DND-41 (cell line): ENCODE data around the gene AQP2.

ENCODE experiments used
- CTCF ChIP-seq: IDR thresholded peaks from 2 replicates; pipeline ENCODE4 v1.5.1; 2012; ENCODE audit warnings: borderline replicate concordance, low read length, moderate library complexity, mild to moderate bottlenecking; ENCODE audit not compliant: poor library complexity, severe bottlenecking; ENCODE audit errors: extremely low read depth
- EZH2 ChIP-seq: IDR thresholded peaks from 3 replicates; pipeline ENCODE4 v1.6.1; 2012; ENCODE audit warnings: borderline replicate concordance, low read depth, mild to moderate bottlenecking, moderate library complexity, low read length, inconsistent platforms; ENCODE audit not compliant: severe bottlenecking

- TF ChIP-seq CTCF (no peak), EZH2 (no peak)
Observed at GRCh38 chr12:49979016-49979586, 28.6 kb downstream of the AQP2 start.
